C4-2B (cell line): Measurements from ENCODE around the gene FRMD4A.

Experiments
- H3K27ac ChIP-seq: fragments of 450-650 bp; 2 replicates; pipeline ENCODE4 v1.5.1; 2017
- CTCF ChIP-seq: fragments of 450-650 bp; conservative IDR thresholded peaks from 2 replicates; pipeline ENCODE4 v1.5.1; 2017; ENCODE audit warnings: mild to moderate bottlenecking
- ZFX ChIP-seq: fragments of 450-650 bp; IDR thresholded peaks from 2 replicates; pipeline ENCODE4 v1.6.1; 2017

FRMD4A gene

GRCh38 chr10:13894412-13895093 lies 436.2 kb downstream of the FRMD4A start:
- H3K27ac ChIP-seq = no peak overlapping the region
- no peak for TF ChIP-seq ZFX

- TF ChIP-seq CTCF = no peak
- H3K27ac ChIP-seq = no peak overlapping the region
Observed at GRCh38 chr10:13893926-13894325, 436.8 kb downstream of the FRMD4A start.

GRCh38 chr10:13892871-13893270 lies 437.9 kb downstream of the FRMD4A start:
- TF ChIP-seq CTCF (no peak), ZFX (no peak)
- no peak overlapping the region for H3K27ac ChIP-seq

GRCh38 chr10:13892001-13892491 lies 438.7 kb downstream of the FRMD4A start:
- TF ChIP-seq ZFX (no peak), CTCF (no peak)
- H3K27ac ChIP-seq = no peak overlapping the region

GRCh38 chr10:13891128-13892000 lies 439.4 kb downstream of the FRMD4A start:
- H3K27ac ChIP-seq = no peak overlapping the region
- TF ChIP-seq ZFX (no peak), CTCF (no peak)

- H3K27ac ChIP-seq = no peak overlapping the region
- TF ChIP-seq ZFX (no peak), CTCF (no peak)
Observed at GRCh38 chr10:13890233-13891127, 440.2 kb downstream of the FRMD4A start.

- TF ChIP-seq ZFX = no peak
- no peak for TF ChIP-seq CTCF
- H3K27ac ChIP-seq = no peak overlapping the region
Observed at GRCh38 chr10:13887761-13888160, 443.0 kb downstream of the FRMD4A start.
